Naive thymus-derived CD8-positive, alpha-beta T cell (primary cell): ENCODE results near the gene ANKRD22. TPM values are rescaled to one million over a fixed set of nuclear protein-coding genes. Genes with fewer than 3 reads are reported as not detected.
"Not testable (repeated sequence)": the region's sequence is repeated elsewhere in the genome, so short reads cannot be mapped to it uniquely, and the experiment has no call there.

Source experiments
- ATAC-seq, 2 donors: fragments of 150-1000 bp; cut with Tn5 transposase in 1 of 2; sonication (Bioruptor Pico), chemical (Tn5 transposase) in 1 of 2; 1 replicate in 1 of 2; 2 replicates in 1 of 2; pipeline ENCODE4 v1.10.0; 2021; ENCODE audit warnings: mild to moderate bottlenecking in 2 of 2, moderate library complexity in 2 of 2
- POLR2A ChIA-PET: fragments of 350-600 bp; sonication (Branson Sonifier 250); formaldehyde crosslinking; loops from one replicate; lab custom pipeline; 2021; ENCODE audit warnings: antibody characterized with exemption; lab: Charles Lee
- DNase-seq, 10 donors: peaks; one replicate each; pipeline versions ENCODE4 v3.0.0 to v3.0.0-alpha.2; 2020 to 2022
- H3K27ac Mint-ChIP-seq, 10 donors: one replicate each; pipeline ENCODE4 v1.8.0; 2020 to 2022; ENCODE audit warnings: mild to moderate bottlenecking in 10 of 10, mixed read lengths in 10 of 10, moderate library complexity in 4 of 10, inconsistent platforms in 1 of 10
- H3K27me3 Mint-ChIP-seq, 5 donors: one replicate each; pipeline ENCODE4 v1.8.0; 2021 to 2022; ENCODE audit warnings: mixed read lengths in 5 of 5
- H3K36me3 Mint-ChIP-seq, 3 donors: one replicate each; pipeline ENCODE4 v1.8.0; 2020 to 2022; ENCODE audit warnings: mixed read lengths in 3 of 3, mild to moderate bottlenecking in 2 of 3, inconsistent platforms in 1 of 3
- H3K4me1 Mint-ChIP-seq, 4 donors: one replicate each; pipeline ENCODE4 v1.8.0; 2021 to 2022; ENCODE audit warnings: mixed read lengths in 4 of 4
- H3K4me3 Mint-ChIP-seq, 10 donors: one replicate each; pipeline ENCODE4 v1.8.0; 2020 to 2022; ENCODE audit warnings: mild to moderate bottlenecking in 10 of 10, mixed read lengths in 10 of 10, moderate library complexity in 6 of 10, inconsistent platforms in 1 of 10
- H3K9me3 Mint-ChIP-seq, 9 donors: one replicate each; pipeline ENCODE4 v1.8.0; 2020 to 2022; ENCODE audit warnings: mixed read lengths in 9 of 9, mild to moderate bottlenecking in 3 of 9, inconsistent platforms in 1 of 9, moderate library complexity in 1 of 9
- polyA plus RNA-seq, 3 donors: library from polyadenylated mRNA; unstranded; fragments of 300-500 nt; fragmentation: Illumina TruSeq; gene quantifications; one replicate each; pipeline ENCODE4 v1.2.3, GENCODE V29; 2021
- total RNA-seq, 8 experiments: library from RNA in 2 of 8; stranded (reverse) in 2 of 8; gene quantifications; one replicate each; pipeline ENCODE4 v1.2.3 and lab custom pipeline; 2021 to 2026

ANKRD22 gene
- total and polyA plus RNA-seq, 5 experiments from 2014 or later: 0.23 to 0.63 (median 0.34) TPM; not detected in 1

DNA sequence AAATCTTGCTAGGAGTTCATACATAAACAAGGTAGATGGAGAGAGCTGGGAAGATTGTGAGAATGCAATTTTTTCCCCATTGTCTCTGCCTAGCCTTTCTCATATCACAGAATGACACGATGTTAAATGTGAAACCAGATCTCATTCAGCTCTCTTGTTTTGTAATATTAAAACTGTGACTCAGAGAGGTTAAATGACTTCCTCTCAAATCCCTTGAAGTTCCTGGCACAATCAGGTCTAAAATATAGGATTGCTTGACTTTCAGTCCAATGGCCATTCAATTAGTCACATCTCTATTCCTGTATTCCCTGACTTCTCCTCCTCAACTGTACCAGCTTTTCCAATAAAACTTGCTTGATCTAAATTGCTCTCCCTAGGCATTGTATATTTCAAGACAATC is 3.1 kb downstream of the ANKRD22 start:
- no peak for ATAC-seq
- POLR2A ChIA-PET: interaction anchor here (0.6 kb wide), 1 partner anchor 31 kb away, joined by 3 read pairs; the partner anchor contains the start of gene STAMBPL1
- no peak overlapping the region for H3K4me3 Mint-ChIP-seq
- no peak for DNase-seq
- peaks cover 1 to 11% (median 6%) of the 10 kb centered on the region in 5 donors for H3K27me3 Mint-ChIP-seq
- H3K4me1 Mint-ChIP-seq: peaks cover 0 to 11% (median 7%) of the 10 kb centered on the region in 4 donors
- no peak overlapping the region for H3K27ac Mint-ChIP-seq
- no peaks in the 10 kb centered on the region for H3K9me3 Mint-ChIP-seq
- H3K36me3 Mint-ChIP-seq: no peaks in the 10 kb centered on the region

DNA sequence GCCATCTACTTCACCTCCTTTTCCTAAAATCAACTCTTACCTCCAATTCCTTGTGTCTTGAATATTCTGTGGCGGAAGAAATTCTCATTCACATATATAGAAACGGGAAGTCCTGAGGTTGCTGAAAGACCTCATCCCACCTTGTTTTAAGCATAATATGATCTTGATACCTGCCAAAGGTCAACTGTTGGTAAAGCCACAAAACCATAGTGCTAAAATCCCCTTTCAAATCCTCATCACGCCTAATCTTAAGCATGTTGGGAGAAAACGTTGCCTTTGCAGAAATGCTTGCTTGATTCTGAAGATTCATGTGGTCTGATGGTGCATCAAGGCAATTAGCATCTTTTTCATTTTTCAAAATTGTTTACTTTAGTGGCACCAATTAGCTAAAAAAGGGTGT is 8.5 kb downstream of the ANKRD22 start:
- H3K36me3 Mint-ChIP-seq: no peaks in the 10 kb centered on the region
- no peaks in the 10 kb centered on the region for H3K9me3 Mint-ChIP-seq
- POLR2A ChIA-PET: no interaction called here
- DNase-seq (no peak), ATAC-seq (no peak)
- H3K4me3 Mint-ChIP-seq: no peak overlapping the region
- no peak overlapping the region for H3K27ac Mint-ChIP-seq
- H3K27me3 Mint-ChIP-seq: peaks cover 1 to 11% (median 4%) of the 10 kb centered on the region in 5 donors
- peaks cover 0 to under 1% (median 0%) of the 10 kb centered on the region in 4 donors for H3K4me1 Mint-ChIP-seq

DNA sequence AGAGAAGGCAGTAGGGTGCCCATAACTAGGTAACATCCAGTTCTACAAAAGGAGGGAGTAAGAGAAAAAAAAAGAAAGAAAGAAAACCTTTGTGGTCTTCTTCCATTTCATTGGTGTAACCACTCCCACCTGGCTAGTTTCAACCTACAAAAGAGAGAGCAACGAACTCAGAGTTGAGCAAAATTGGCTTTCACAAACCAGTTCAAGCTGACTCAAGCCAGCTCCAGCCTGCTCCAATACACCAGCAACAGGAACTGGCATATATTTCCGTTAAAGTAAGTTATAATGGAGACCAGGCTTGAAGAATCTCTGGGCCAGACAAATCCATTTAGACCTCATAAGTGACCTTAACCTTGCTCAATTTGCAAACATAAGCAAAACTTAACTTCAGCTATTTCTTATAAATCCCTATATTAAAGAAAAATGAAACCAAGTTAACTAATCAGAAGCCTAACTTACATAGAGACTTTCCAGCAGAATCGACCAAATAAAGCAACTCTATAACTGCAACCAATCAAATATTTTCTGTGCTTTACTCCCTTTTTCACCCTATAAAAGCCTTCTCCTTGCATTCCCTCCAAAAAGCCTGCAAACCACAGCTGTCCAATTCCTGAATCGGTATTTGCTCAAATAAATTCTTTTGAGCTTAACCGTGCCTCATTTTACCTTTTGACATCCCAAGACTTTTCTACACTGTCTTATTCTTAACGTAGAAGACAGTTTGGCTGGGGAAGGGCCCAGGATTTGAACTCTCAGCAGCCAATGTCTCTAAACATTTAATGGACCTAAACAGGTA is 10.1 kb downstream of the ANKRD22 start:
- Mint-ChIP-seq H3K36me3 (no peaks in the 10 kb centered on the region), H3K27me3 (peaks cover 1 to 11% (median 4%) of the 10 kb centered on the region in 5 donors), H3K27ac (no peak overlapping the region), H3K9me3 (no peaks in the 10 kb centered on the region), H3K4me1 (no peaks in the 10 kb centered on the region), H3K4me3 (no peak overlapping the region)
- POLR2A ChIA-PET: interaction anchor here (1.0 kb wide), 1 partner anchor 38 kb away, joined by 3 read pairs; the partner anchor contains the start of gene STAMBPL1
- no peak for DNase-seq
- ATAC-seq: no peak

DNA sequence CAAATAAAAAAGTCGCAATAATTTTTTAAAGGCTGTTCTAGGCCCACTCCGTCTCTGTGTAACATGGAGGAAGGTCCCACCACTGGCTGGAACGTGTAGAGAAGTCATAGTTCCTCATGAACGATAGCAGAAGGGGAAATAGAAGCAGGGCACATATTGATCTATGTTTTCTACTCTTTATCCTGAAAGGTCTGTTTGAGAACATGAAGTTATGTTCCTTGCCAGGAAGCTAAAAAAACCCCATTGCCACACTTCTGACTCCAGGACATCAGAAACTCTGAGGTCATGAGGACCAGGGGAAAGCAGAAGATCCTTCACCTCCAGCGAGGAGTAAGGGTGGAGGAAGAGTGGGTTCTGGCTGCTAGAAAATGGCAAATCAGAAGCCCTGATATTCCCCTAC is 10.8 kb downstream of the ANKRD22 start:
- Mint-ChIP-seq H3K4me1 (no peaks in the 10 kb centered on the region), H3K9me3 (no peaks in the 10 kb centered on the region), H3K4me3 (no peak overlapping the region), H3K27ac (no peak overlapping the region), H3K27me3 (peaks cover 1 to 8% (median 4%) of the 10 kb centered on the region in 5 donors), H3K36me3 (no peaks in the 10 kb centered on the region)
- no peak for DNase-seq
- POLR2A ChIA-PET: no interaction called here
- ATAC-seq: no peak

DNA sequence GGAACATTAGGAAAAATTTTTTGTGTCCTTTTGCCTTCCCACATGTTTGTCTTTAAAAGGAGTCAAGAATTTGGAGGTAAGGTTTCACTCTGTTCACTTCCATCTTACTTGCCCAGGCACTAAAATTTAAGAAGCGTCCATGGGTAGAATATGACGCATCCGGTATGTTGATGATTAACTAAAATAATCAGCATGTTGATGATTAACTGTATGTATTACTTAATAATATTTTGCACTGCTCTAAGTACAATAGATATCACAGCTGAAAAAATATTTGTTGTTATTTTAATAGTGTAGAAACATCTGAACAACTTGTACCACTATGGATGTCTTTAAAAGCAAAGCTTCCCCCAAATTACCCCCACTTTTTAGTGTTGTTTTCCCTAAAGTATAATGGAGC is 11.5 kb downstream of the ANKRD22 start:
- POLR2A ChIA-PET: no interaction called here
- no peaks in the 10 kb centered on the region for H3K36me3 Mint-ChIP-seq
- H3K4me3 Mint-ChIP-seq: no peak overlapping the region
- H3K27ac Mint-ChIP-seq: no peak overlapping the region
- H3K9me3 Mint-ChIP-seq: no peaks in the 10 kb centered on the region
- DNase-seq (no peak), ATAC-seq (no peak)
- H3K4me1 Mint-ChIP-seq: no peaks in the 10 kb centered on the region
- H3K27me3 Mint-ChIP-seq: peaks cover 0 to 2% (median 1%) of the 10 kb centered on the region in 5 donors

DNA sequence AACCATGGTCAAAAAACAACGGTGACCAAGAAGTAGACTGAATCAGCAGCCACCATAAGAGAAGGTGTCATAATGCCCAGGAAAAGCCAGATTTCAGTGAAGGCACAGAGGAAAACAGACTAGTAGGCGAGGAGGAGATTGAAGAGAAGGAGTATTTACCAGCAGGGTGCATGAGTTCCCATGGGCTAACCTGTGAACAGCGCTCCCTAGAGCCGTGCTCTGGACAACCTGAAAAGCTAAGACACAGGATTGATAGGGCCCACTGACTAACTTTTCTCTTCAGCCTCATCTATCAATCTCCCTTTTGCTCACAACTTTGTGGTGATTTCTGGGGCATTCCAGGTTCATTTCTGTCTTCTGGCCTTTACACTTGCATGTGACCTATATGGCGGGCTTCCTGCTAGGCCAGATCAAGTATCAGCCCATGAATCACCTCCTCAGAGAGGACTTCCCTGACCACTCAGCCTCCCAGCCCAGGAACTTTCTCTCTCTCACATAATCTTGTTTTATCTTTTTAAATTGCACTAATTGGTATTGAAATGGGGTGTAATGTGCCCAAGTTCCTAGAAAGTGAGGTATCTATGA is 12.8 kb downstream of the ANKRD22 start:
- DNase-seq: no peak
- H3K4me1 Mint-ChIP-seq: peaks cover under 1 to 3% (median 2%) of the 10 kb centered on the region in 4 donors
- H3K9me3 Mint-ChIP-seq: no peaks in the 10 kb centered on the region
- H3K4me3 Mint-ChIP-seq: no peak overlapping the region
- no peak for ATAC-seq
- H3K36me3 Mint-ChIP-seq: no peaks in the 10 kb centered on the region
- POLR2A ChIA-PET: no interaction called here
- H3K27ac Mint-ChIP-seq: no peak overlapping the region
- peaks cover 0 to under 1% (median 0%) of the 10 kb centered on the region in 5 donors for H3K27me3 Mint-ChIP-seq

DNA sequence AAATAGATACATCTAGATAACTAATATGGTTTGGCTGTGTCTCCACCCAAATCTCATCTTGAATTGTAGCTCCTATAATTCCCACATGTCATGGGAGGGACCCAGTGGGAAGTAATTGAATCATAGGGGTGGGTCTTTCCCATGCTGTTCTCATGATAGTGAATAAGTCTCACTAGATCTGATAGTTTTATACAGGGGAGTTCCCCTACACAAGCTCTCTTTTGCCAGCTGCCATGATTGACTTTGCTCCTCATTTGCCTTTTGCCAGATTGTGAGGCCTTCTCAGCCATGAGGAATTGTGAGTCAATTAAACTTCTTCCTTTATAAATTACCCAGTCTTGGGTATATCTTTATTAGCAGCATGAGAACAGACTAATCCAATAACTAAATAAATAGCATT is 14.0 kb downstream of the ANKRD22 start:
- H3K9me3 Mint-ChIP-seq, H3K27ac Mint-ChIP-seq, H3K4me3 Mint-ChIP-seq, ATAC-seq, H3K36me3 Mint-ChIP-seq, DNase-seq, H3K27me3 Mint-ChIP-seq: not testable (repeated sequence)
- POLR2A ChIA-PET: interaction anchor here (1.3 kb wide), 1 partner anchor 42 kb away, joined by 5 read pairs; the partner anchor contains the start of gene STAMBPL1
- H3K4me1 Mint-ChIP-seq: peaks cover 4 to 15% (median 13%) of the 10 kb centered on the region in 4 donors

DNA sequence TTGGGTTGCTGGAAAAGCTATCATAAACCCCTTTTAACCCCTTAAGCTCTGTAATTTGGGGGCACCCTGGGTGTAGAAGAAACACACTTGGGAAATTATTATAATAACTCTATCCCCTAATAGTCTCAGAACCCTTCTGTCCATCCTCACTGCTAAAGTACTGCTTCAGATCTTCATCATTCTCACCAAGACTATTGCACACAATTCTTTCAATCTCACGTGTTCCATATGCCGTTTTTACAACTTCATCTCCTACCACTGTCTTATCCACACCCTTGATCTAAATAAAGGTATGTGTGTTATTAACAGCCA is 15.8 kb downstream of the ANKRD22 start:
- no peaks in the 10 kb centered on the region for H3K36me3 Mint-ChIP-seq
- DNase-seq (no peak), ATAC-seq (no peak)
- POLR2A ChIA-PET: interaction anchor here (2.0 to 3.0 kb wide), 2 partner anchors 45 to 96 kb away, joined by 9 to 15 read pairs; partner anchors contain the start of gene STAMBPL1
- H3K27me3 Mint-ChIP-seq: peaks cover 0 to under 1% (median 0%) of the 10 kb centered on the region in 5 donors
- peaks cover 7 to 26% (median 24%) of the 10 kb centered on the region in 4 donors for H3K4me1 Mint-ChIP-seq
- H3K4me3 Mint-ChIP-seq: no peak overlapping the region
- no peak overlapping the region for H3K27ac Mint-ChIP-seq
- H3K9me3 Mint-ChIP-seq: no peaks in the 10 kb centered on the region

DNA sequence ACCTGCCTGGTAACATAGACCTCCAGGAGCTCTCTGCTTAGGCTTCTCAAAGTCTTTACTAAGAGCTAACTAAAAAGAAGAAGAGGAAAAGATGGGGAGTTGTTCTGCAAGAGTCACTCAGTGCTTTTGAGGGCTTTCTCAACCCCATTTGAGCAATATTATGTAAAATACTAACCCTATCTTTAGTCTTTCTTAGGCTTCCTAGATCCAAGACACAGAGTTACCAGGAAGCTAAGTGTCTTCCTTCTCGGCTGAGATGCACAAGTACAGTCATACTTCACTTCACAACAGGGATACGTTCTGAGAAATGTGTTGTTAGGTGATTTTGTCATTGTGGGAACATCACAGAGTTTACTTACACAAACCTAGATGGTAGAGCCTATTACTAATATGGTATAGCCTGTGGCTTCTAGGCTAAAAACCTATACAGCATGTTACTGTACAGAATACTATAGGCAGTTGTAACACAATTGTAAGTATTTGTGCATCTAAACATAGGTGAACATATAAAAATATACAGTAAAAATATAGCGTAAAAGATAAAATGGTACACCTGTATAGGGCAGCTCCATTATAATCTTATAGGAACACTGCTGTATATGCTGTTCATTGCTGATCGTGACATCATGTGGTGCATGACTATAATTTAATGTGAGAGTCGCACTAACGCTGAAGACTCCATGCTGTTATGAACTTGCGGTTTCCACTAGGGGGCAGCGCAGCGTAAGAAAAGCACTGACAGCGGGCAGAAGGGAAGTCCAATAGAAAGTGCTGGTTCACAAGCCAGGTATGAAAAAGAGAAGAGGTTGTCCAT is 16.3 kb downstream of the ANKRD22 start:
- no peaks in the 10 kb centered on the region for H3K9me3 Mint-ChIP-seq

DNA sequence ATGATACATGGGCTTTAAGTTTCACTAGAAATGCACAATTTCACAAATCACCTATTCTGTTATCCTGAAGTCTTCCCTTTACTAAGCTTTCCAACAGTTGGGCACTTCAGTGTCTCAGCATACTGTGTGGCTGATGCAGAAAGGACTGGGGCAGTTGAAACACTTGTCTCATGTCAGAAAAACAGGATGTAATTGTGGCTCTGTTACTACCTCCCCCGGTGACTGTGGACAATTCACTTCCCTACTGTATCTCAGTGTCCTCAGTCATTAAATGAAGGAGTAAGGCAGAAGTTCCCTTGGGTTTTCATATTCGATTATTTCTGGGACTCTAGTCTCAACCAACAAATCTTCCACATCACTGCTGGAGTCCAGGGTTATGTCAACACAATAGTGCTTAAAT is 17.9 kb downstream of the ANKRD22 start:
- peak overlapping the region in 2 of 10 donors; percentile 18 to 46 for H3K4me3 Mint-ChIP-seq
- H3K9me3 Mint-ChIP-seq: no peaks in the 10 kb centered on the region
- peak overlapping the region in 2 of 10 donors; percentile 12 to 14 for H3K27ac Mint-ChIP-seq
- POLR2A ChIA-PET: interaction anchor here (3.0 kb wide), 1 partner anchor 47 kb away, joined by 15 read pairs; the partner anchor contains the start of gene STAMBPL1
- H3K4me1 Mint-ChIP-seq: peaks cover 10 to 32% (median 30%) of the 10 kb centered on the region in 4 donors
- DNase-seq (no peak), ATAC-seq (no peak)
- H3K36me3 Mint-ChIP-seq: no peaks in the 10 kb centered on the region
- H3K27me3 Mint-ChIP-seq: peaks cover 0 to 4% (median 0%) of the 10 kb centered on the region in 5 donors

More for the DNA sequence above, 16.3 kb downstream of the ANKRD22 start:
- H3K4me1 Mint-ChIP-seq: peaks cover 10 to 32% (median 28%) of the 10 kb centered on the region in 4 donors
- no peak overlapping the region for H3K4me3 Mint-ChIP-seq
- no peak overlapping the region for H3K27ac Mint-ChIP-seq
- POLR2A ChIA-PET: interaction anchor here (1.0 to 3.0 kb wide), 3 partner anchors 9 to 97 kb away, joined by 3 to 15 read pairs (median 9); partner anchors contain the start of gene STAMBPL1
- DNase-seq (peak; percentile 64 to 91 (median 81)), ATAC-seq (peak; percentile 95 to 97)
- no peaks in the 10 kb centered on the region for H3K36me3 Mint-ChIP-seq
- H3K27me3 Mint-ChIP-seq: peaks cover 0 to 4% (median 0%) of the 10 kb centered on the region in 5 donors

DNA sequence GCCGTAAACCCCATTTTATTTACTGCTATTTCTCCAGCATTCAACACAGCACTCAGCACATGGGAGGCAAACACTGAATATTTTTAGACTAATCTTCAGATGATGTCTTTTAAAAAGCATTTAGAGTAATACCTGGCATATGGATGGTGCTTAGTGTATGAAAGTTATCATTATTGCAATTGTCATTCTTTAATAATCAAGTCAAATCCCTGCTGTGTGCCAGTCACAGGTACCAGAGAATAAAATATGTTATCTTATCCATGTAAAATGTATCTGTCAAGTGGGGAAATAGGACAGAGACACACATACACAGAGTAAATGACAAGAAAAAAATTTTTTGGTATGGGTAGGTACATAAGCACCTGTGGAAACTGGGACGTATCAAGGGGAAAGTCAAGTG is 18.5 kb downstream of the ANKRD22 start:
- POLR2A ChIA-PET: no interaction called here
- no peaks in the 10 kb centered on the region for H3K9me3 Mint-ChIP-seq
- H3K4me1 Mint-ChIP-seq: peaks cover 10 to 33% (median 31%) of the 10 kb centered on the region in 4 donors
- ATAC-seq (no peak), DNase-seq (no peak)
- no peaks in the 10 kb centered on the region for H3K36me3 Mint-ChIP-seq
- no peak overlapping the region for H3K4me3 Mint-ChIP-seq
- peaks cover 0 to 4% (median 0%) of the 10 kb centered on the region in 5 donors for H3K27me3 Mint-ChIP-seq
- H3K27ac Mint-ChIP-seq: peak overlapping the region in 3 of 10 donors; percentile 9 to 57 (median 12)

DNA sequence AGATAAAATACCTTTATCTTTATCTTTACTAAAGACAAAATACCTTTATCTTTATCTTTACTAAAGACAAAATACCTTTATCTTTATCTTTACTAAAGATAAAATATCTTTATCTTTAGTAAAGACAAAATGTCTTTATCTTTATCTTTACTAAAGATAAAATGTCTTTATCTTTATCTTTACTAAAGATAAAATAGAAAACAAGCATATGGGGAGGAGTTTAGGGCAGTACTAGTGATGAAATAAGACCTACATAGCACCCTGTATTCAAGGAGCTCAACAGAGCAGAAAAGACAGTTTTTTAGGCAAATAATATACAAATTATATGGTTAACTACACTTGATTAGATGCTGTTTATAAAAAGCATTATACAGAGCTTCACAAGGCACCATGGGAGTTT is 19.3 kb downstream of the ANKRD22 start:
- Mint-ChIP-seq H3K4me1 (peaks cover 10 to 33% (median 33%) of the 10 kb centered on the region in 4 donors), H3K27ac (peak overlapping the region in 1 of 10 donors; percentile 9), H3K36me3 (no peaks in the 10 kb centered on the region), H3K27me3 (peaks cover 0 to 4% (median 0%) of the 10 kb centered on the region in 5 donors), H3K9me3 (no peaks in the 10 kb centered on the region), H3K4me3 (no peak overlapping the region)
- POLR2A ChIA-PET: interaction anchor here (0.6 kb wide), 1 partner anchor 1878 kb away, joined by 3 read pairs; no protein-coding TSS in a partner anchor
- ATAC-seq (no peak), DNase-seq (no peak)
